Hepatic stellate cell (primary cell): ENCODE data around the gene PHF1.
A peak's percentile ranks its signal among the peaks of the same experiment; 100 is the strongest.

Experiments
- DNase-seq: peaks from one replicate; pipeline ENCODE4 v3.0.0; 2011; ENCODE audit warnings: low spot score

The PHF1 gene

DNA sequence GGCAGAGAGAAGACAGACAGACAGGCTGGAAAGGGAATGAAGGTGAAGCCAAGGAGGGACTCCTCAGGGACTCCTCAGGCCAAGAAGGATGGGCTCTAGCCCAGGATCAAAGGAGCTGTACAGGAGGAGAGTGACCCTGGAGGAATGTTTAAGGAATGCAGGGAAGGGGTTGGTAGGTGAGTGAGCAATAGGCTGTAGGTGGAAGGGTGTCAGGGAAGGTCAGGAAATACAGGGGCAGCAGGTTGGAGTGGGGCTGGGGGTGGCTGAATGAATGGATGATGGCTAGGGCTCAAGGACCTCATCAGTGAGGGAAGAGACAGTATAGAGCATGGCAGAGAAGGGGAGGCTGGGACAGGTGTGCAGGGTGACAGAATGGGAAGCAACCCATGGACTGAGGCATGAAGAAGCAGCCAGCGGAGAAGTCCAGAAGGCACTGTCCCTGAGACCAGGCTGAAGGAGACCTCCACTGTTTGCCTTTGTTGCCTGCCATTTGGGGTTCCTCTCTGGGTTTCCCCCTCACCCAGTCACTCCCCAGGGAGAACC, 22.3 kb downstream of the PHF1 start:
- DNase-seq: no peak

DNA sequence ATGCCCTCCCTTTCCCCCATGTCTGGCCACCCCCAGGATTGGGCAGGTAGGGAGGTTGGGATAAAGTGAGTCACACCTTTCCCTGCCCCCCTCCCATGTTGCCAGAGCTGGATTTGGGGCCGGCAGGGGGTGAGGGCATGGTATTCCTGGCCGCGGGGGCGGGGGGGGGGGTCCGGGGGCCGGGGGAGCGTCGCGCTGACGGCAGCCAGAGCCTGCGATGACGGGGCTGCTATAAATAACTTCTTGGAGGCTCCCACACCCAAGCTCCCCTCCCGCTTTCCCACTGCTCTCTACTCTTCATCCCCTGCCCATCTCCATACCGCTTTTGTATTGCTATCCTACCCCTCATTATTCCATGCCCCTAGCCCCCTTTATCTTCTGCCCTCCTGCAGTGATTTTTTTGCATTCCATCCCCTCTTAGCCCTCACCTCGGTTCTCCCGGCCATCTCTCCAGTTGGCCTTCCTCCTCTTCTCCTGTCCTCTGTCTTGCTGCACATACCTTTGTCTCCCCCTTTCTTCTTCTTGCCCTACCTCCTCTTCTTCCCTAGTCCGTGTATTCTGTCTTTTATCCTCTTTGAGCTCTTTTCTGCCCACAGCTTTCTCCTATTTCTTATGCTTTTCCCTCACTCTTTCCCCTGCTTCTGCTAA, 22.9 kb downstream of the PHF1 start:
- peak; percentile 87 for DNase-seq

DNA sequence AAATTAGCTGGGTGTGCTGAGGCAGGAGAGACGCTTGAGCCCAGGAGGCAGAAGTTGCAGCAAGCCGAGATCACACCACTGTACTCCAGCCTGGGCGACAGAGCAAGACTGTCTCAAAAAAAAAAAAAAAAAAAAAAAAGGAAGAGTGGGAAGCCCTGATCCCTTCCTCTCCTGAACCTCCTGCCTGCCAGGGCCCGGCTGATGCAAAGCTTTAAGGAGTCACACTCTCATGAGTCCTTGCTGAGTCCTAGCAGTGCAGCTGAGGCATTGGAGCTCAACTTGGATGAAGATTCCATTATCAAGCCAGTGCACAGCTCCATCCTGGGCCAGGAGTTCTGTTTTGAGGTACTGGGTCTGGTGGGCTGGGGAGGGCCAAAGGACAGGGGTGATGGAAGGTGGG, 24.1 kb downstream of the PHF1 start:
- DNase-seq: no peak

DNA sequence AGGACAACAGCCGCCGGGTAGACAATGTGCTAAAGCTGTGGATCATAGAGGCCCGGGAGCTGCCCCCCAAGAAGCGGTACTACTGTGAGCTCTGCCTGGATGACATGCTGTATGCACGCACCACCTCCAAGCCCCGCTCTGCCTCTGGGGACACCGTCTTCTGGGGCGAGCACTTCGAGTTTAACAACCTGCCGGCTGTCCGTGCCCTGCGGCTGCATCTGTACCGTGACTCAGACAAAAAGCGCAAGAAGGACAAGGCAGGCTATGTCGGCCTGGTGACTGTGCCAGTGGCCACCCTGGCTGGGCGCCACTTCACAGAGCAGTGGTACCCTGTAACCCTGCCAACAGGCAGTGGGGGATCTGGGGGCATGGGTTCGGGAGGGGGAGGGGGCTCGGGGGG, 26.9 kb downstream of the PHF1 start:
- no peak for DNase-seq

DNA sequence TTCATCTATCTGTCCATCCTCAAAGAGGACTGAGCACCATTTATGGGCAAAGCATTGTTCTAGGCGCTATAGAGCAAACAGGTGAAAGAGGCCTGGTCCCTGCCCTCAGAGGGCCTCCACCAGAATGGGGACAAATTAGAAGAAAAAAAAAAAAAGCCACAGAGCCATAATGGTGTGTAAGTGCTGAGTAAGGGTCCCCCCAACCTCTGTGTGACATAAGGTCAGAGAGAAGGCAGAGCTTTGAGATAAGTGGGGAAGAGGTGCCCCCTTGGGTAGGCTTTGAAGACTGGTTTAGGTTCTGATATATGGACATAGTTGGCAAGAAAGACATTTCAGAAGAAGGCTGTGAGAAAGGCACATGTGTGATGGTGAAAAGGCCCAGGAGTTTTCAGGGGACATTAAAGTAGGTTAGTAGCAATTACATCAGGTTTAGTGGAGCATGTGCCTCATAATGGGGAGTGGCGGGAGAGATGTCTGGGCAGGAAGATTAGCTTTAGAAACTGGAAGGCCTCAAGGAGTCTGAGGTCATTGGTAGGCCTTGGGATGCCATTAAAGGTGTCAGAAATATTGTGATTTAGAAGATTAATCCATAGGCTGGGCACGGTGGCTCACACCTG, 28.3 kb downstream of the PHF1 start:
- DNase-seq: no peak

DNA sequence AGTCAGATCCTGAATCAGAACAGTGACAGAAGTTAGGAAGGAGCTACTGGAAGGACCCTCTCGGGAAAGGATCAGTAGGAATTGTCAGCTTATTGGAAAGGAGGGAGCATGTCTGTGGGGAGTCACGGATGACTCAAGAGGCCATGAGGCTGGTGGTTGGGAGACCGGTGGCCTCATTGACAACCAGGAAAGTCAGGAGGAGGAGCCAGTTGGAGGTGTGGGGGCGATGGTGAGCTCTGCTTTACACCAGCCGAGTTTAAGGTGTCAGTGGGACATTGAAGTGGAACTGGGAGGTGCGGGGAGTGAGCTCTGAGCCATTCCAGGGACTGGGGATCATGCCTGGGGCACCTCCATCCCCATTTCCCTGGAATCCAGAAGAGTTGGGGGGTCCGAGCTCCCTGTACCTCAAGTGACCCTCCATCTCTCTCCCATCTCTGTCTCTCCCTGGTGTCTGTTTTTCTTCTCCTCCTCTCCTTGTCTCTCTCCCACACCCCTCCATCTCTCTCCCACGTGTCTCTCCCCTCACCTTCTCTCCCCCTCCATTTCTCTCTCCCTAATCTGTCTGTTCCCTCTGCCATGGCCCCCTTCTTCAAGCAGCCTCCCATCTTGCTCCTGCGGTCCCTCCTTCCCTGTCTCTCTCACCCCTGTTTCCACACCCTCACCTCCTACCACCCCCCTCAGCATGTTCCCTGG, 29.3 kb downstream of the PHF1 start:
- no peak for DNase-seq

DNA sequence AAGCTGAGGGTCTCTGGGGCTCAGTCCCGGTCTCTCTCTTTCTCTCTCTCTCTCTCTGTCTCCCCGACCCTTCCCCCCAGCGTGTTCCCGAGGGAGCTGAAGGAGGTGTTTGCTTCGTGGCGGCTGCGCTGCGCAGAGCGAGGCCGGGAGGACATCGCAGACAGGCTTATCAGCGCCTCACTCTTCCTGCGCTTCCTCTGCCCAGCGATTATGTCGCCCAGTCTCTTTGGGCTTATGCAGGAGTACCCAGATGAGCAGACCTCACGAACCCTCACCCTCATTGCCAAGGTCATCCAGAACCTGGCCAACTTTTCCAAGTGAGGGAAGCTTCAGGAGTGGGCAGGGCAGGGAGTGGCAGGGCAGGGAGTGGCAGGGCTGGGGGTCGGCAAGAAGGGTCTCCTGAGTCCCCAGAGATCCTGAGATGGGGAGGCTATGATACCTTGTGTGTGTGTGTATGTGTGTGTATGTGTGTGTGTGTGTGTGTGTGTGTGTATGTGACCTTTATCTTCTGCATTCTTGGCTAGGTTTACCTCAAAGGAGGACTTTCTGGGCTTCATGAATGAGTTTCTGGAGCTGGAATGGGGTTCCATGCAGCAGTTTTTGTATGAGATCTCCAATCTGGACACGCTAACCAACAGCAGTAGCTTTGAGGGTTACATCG, 30.0 kb downstream of the PHF1 start:
- DNase-seq: no peak

DNA sequence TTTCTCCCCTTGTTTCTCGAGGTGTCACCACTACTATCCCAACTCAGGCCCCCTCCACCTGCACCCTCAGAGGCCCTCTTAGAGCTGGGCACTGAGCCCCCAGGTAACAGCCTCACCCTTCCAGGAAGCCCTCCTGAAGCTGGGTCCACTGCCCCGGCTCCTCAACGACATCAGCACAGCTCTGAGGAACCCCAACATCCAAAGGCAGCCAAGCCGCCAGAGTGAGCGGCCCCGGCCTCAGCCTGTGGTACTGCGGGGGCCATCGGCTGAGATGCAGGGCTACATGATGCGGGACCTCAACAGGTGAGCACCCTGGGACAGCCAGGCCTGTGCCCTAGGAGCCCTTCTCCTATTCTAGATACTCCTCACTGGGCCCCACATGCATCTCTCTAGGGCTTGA, 30.6 kb downstream of the PHF1 start:
- no peak for DNase-seq

DNA sequence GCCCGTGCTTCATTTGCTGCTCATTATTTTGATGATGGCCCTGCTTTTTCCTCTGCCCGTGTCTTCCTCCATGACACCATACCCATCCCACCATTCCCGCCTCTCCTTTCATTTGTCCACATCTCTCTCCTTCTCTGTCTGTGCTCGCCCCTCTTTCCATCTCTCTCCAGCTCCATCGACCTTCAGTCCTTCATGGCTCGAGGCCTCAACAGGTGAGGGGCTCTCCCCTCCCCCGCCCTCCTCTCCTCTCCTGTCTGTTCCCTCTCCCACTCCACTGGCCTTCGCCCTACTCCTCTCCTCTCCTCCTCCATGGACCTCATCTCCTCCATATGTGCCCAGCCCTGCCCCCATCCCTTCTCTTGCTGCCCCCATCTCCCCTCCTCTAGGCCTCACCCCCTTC, 31.5 kb downstream of the PHF1 start:
- no peak for DNase-seq

DNA sequence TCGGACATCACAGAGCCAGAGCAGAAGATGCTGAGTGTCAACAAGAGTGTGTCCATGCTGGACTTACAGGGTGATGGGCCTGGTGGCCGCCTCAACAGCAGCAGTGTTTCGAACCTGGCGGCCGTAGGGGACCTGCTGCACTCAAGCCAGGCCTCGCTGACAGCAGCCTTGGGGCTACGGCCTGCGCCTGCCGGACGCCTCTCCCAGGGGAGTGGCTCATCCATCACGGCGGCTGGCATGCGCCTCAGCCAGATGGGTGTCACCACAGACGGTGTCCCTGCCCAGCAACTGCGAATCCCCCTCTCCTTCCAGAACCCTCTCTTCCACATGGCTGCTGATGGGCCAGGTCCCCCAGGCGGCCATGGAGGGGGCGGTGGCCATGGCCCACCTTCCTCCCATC, 32.2 kb downstream of the PHF1 start:
- no peak for DNase-seq

DNA sequence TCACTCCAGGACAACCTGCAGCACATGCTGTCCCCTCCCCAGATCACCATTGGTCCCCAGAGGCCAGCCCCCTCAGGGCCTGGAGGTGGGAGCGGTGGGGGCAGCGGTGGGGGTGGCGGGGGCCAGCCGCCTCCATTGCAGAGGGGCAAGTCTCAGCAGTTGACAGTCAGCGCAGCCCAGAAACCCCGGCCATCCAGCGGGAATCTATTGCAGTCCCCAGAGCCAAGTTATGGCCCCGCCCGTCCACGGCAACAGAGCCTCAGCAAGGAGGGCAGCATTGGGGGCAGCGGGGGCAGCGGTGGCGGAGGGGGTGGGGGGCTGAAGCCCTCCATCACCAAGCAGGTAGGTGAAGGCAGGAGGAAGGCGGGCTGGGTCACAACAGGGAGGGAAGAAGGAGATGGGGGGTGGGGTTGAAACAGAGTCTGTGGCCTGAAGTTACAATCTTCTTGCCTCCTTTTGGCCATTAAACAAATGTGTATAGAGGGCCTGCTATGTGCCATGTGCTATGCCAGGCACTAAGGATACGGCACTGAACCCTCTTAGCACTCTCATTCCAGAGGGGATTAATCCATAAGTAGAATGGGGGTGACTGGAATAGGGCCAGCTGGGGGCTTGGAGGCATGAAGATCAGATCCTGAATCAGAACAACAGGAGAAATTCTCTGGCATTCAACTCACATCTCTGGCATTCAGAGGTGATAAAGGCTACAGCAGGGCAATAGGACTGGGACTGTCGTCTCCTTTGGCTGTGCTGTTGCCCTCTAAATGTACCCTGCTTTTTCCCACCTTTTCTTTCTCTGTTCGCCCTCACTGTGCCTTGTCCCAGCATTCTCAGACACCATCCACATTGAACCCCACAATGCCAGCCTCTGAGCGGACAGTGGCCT, 33.0 kb downstream of the PHF1 start:
- no peak for DNase-seq

DNA sequence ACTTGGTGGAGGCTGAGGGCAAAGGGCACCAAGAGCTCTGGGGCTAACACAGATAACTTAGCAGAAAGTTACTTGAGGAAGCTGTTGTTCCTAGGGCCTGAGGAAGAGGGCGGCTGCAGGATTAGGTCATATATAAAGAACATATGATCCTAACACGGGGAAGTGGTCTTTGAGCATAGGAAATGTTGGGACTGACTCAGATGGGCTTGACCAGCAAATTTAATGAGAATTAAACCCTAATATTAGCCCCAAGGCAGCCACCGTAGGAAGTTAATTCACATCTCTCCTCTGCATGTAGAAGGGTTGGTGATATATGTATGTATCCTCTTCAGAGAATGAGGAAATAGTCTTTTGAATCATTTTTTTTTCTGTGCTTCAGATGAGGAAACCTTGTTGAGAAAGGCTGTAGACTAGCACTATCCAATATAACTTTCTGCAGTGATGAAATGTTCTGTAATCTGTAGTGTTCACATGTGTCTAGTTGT, 34.3 kb downstream of the PHF1 start:
- no peak for DNase-seq

DNA sequence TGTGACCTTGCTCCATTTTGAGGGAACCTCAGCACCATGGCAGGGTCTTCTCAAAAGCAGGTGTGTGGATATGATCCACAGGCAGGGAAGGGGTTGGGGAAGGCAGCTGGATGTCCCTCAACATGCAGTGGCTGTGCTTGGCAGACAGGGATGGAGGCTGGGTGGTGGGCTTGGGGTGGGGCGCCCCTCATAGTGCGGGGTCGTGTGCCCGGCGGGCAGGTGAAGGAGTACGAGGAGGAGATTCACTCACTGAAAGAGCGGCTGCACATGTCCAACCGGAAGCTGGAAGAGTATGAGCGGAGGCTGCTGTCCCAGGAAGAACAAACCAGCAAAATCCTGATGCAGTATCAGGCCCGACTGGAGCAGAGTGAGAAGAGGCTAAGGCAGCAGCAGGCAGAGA, 35.5 kb downstream of the PHF1 start:
- DNase-seq: no peak

DNA sequence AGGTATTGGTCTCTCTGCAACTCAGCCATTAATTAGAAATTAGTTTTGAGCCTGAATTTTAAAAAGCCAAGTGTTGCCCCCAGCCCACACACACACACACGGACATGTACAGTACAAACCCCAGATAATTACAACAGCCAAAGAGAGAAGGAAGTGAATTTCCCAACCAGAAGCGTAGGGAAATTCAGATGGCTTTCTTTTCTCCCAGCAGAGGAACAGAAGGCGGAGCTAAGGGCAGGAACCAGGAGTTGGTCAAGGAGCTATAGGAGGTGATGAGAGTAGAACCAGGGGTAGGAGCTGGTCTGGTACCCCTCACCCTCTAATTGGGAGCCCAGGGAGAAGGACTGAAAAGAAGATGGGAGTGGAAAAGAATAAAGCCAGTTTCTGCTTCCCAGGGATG, 39.6 kb downstream of the PHF1 start:
- DNase-seq: peak; percentile 4

DNA sequence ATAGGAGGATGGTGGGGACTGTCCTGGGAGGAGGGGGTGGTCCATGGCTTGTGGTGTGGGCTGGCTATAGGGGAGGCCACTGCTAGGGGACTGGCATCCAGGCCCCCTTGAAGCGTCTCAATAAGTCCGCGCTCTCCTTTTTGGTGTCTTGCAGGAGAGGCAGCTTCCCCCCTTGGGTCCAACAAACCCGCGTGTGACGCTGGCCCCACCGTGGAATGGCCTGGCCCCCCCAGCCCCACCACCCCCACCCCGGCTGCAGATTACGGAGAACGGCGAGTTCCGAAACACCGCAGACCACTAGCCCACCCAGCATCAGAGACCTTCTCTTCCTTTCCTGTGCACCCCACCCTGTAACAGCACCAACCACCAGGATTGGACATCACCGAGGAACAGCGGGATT, 40.8 kb downstream of the PHF1 start:
- DNase-seq: peak; percentile 6

DNA sequence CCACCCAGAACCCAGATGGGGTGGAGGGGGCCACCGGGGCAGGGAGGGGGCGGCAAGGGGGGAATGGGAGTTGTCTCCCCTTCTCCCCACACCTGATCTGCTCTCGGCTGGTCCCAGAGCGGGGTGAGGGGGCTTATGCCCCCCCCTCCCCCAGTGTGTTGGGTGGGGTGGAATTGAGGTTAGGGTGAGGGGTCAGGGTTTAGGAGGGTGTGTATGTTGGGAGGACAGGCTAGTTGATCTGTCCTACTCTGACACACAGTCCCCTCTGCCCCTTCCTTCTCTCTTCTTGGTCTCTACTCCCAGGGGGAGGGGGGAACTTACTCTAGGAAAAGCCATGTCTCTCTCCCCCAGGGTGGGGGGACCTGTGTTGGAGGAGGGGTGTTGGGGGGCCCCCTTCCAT, 41.7 kb downstream of the PHF1 start:
- DNase-seq: peak; percentile 5

DNA sequence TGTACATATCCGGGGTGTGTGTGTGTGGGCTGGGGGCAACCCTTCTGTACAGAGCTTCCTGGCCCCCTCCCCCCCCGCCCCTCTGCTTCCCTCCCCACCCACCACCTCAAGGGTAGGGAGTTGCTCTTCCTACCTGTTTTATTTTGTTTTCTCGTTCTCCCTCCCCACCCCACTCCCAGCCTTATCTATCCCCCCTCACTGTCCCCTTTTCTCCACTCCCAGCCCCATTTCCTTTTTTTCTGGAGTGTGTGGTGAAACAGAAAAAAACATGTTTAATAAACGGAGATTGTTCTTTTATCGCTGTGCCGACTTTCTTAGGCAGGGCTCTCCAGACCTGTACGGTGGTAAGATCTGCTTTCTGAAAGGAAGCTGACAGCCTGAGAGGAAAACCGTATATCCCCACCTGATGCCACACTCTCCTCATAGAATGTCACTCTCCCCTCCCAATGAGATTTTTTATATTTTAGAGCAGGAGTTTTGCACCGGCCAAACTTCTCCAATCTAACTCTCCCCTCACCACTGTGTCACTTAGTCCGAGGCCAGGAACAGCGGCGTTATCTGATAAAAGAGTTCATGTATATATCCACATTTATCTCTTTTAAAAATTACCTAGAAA, 42.7 kb downstream of the PHF1 start:
- DNase-seq: peak; percentile 55

DNA sequence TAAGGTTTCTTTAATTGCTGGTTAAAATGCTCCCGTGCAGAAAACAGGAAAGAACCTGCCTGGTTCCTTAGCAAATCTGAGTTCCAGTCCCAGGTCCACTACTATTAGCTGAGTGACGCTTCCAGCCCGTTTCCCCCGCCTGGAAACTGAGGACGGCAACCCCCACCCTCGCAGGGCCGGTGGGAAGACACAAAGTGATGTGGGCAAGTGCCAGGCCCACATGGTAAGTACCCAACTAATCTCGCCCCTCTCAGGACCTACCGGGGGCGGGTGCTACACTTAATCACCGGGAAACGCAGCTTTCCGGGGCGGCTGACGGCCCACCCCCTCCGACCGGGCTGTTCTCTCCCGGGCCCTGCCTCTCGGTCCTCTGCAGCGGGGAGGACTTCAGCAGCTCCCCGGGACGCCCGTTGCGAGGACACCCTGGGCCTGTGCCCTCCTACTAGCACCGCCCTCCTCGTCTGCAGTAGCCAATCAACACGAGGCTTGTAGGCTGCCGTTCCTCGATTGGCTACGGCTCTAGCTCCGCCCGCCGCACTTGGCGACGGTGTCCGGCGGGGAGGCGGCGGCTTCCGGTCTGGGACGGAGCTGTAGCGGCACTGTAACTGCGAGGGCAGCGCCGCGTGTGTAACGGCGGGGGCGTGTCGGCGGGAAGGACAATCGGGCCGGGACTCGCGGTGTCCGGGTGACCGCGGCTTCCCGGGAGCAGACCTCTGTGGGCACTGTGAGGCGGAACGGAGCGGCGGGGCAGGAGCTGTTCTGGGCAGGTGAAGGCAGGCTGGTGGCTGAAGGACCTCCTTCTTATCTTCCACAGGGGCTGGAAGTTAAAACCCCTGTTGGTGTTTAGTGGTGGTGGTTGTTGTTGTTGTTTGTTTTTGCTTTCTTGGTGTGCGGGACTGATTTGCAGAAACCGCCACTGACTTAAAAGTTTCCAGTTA, 43.5 kb downstream of the PHF1 start, which contains the start of gene ZBTB9:
Gene ZBTB9, plus strand, starts transcription at position 568 of the 938 bp plus-strand sequence. CDS start 525 bp downstream, outside the sequence.
- peak; percentile 100 for DNase-seq

DNA sequence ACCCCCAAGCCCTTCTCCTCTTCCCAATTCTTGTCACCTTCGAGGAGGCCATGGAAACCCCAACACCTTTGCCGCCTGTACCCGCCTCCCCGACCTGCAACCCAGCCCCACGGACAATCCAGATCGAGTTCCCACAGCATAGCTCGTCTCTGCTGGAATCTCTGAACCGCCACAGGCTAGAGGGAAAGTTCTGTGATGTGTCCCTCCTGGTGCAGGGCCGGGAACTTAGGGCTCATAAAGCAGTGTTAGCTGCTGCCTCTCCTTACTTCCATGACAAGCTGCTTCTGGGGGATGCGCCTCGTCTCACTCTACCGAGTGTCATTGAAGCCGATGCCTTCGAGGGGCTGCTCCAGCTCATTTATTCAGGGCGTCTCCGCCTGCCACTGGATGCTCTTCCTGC, 44.2 kb downstream of the PHF1 start:
- DNase-seq: peak; percentile 5

DNA sequence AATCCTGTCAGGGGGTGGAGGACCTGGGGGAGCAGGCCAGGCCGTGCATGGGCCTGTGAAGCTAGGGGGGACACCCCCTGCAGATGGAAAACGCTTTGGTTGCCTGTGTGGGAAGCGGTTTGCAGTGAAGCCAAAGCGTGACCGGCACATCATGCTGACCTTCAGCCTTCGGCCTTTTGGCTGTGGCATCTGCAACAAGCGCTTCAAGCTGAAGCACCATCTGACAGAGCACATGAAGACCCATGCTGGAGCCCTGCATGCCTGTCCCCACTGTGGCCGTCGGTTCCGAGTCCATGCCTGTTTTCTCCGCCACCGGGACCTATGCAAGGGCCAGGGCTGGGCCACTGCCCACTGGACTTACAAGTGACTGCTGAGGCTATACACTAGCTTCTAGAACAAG, 45.3 kb downstream of the PHF1 start:
- DNase-seq: no peak
